NCI-H1930 (cell line): ENCODE measurements around the gene CHST3.

Experiments
- DNase-seq, 2 experiments: peaks; one replicate each; lab custom pipeline; 2025; lab: John Stamatoyannopoulos, UW

The CHST3 gene

GRCh38 chr10:72010234-72010973 is 46.2 kb downstream of the CHST3 start:
- DNase-seq: no peak

- DNase-seq: no peak
Observed at GRCh38 chr10:72011016-72011415, 46.8 kb downstream of the CHST3 start.

GRCh38 chr10:72011468-72011867 is 47.3 kb downstream of the CHST3 start:
- no peak for DNase-seq

- no peak for DNase-seq
Observed at GRCh38 chr10:72011976-72012512, 47.8 kb downstream of the CHST3 start.

GRCh38 chr10:72012796-72013195 is 48.6 kb downstream of the CHST3 start:
- no peak for DNase-seq

- no peak for DNase-seq
Observed at GRCh38 chr10:72013202-72013945, 49.2 kb downstream of the CHST3 start.

GRCh38 chr10:72014197-72014596 is 50.0 kb downstream of the CHST3 start:
- DNase-seq: no peak

- no peak for DNase-seq
Observed at GRCh38 chr10:72014785-72015480, 50.7 kb downstream of the CHST3 start.

- DNase-seq: no peak
Observed at GRCh38 chr10:72015841-72016240, 51.6 kb downstream of the CHST3 start.

- no peak for DNase-seq
Observed at GRCh38 chr10:72016608-72017300, 52.6 kb downstream of the CHST3 start.

- DNase-seq: no peak
Observed at GRCh38 chr10:72019085-72019876, 55.1 kb downstream of the CHST3 start.

- no peak for DNase-seq
Observed at GRCh38 chr10:72020914-72021809, 57.0 kb downstream of the CHST3 start.

- no peak for DNase-seq
Observed at GRCh38 chr10:72022228-72022627, 58.0 kb downstream of the CHST3 start.

- DNase-seq: no peak
Observed at GRCh38 chr10:72024596-72024995, 60.4 kb downstream of the CHST3 start.

- DNase-seq: no peak
Observed at GRCh38 chr10:72025400-72025799, 61.2 kb downstream of the CHST3 start.

GRCh38 chr10:72025832-72026231 is 61.6 kb downstream of the CHST3 start:
- no peak for DNase-seq

GRCh38 chr10:72026278-72027111 is 62.3 kb downstream of the CHST3 start:
- DNase-seq: no peak

- DNase-seq: no peak
Observed at GRCh38 chr10:72027498-72027897, 63.3 kb downstream of the CHST3 start.

- no peak for DNase-seq
Observed at GRCh38 chr10:72029414-72029813, 65.2 kb downstream of the CHST3 start.
